Measurements from ENCODE around the gene ACBD6.

- TF ChIP-seq EP300 (IDR thresholded peaks at IDR 0.05) (no peak), POLR2AphosphoS5 (IDR thresholded peaks at IDR 0.05) (no peak), CTCF (IDR thresholded peaks at IDR 0.05) (no peak), POLR2A (IDR thresholded peaks at IDR 0.05) (no peak)
These were observed 235.8 kb downstream of the ACBD6 start for GRCh38 chr1:180266275-180267210.

Data from stomach (tissue), 4 donors.